Measurements from ENCODE around the gene SGPL1.
A peak's percentile ranks its signal among the peaks of the same experiment; 100 is the strongest.

The SGPL1 gene

DNA sequence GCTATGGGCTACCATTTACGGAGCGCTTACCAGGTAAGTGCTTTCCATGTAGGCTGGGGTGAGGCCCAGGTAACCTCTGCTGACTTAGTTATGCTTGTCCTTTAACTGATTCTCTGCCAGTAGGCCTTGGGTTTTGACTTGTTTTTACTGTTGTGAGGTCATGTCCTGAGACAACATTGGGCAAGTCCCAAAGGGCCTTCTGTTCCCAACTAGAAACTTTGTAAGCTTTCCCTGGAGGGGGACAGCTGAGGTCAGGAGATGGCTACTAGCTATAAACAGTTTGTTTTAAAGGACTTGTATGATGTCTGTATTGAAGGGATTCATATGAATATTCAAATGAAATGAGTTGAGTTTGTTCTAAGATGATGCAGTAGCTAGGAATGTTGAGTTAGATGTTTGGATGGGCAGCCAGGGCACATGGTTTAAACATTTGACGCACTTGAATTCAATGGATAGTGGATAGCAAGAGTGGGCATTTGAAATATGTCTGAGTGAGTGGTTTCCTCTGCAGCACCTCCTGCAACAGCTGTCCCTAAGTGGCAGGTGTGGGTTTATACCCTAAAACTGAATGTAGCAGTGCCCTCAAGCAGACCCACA is 10.0 kb upstream of the SGPL1 start:
- no peak for DNase-seq (ENCODE audit: low read depth, low spot score)
- no peak overlapping the region for H3K4me3 ChIP-seq (ENCODE audit: low read length)

DNA sequence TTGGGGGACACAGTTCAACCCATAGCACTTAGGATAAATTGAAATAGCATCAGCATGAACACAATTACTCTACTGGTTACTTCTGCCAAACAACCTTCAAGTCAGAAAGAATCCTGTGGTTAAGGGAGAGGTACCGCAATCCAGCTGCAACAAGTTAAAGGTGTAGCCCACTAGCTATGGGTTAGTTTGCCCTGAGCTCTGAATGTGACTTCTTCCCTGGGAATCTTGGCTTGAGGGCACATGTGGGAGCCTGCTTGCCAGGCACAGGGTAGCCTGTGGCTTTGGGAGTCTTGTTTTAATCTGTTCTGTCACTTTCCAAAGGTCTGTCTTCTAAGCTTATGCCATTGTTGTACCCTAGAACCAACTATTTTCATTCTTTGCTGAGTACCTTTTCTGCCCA is 8.9 kb upstream of the SGPL1 start:
- no peak overlapping the region for H3K4me3 ChIP-seq (ENCODE audit: low read length)
- DNase-seq (ENCODE audit: low read depth, low spot score): no peak

DNA sequence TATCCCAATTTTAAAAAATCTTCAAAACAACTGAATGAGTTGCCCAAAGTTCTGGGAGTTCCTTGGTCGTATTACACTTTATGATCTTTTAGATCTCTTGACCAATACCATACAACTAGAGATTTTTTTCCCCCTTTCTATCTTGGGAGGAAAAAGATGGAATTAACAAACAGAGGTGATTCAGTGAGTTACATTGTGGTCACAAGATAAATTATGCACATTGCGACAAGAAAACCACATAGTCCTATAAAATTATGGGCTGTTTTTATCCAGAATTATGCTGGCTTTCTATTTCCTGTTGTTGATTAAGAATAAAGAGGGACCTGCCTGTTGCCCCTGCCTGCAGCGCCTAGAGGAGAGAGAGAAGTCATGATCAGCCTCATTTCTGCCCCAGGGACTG is 8.2 kb upstream of the SGPL1 start:
- no peak for DNase-seq (ENCODE audit: low read depth, low spot score)
- no peak overlapping the region for H3K4me3 ChIP-seq (ENCODE audit: low read length)

DNA sequence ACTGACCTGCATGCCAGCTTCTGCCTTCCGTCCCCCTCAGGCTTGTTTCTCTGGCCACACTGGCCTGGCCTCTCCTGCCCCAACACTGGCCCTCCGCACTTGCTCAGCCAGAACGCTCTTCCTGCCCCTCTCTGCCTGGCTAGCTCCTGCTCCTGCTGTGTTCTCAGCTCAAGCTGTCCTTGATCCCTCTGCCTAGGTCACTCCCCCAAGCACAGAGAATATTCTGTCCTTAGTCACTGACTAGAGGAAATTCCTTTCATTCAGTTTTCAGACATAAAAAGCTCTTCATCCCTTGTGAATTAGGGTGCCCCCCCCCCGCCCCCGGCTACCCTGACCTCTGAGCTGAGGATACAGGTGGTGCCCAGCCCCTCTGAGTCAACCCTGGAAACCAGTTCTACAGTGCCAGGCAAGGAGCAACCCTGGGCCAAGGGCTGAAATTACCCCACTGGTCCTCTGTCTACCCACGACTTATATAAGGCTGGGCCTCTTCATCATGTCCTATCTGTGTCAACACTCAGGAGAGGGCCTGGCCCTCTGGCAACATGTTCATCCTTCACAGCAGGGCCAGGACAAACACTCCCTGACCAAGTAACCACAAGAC is 6.6 kb upstream of the SGPL1 start:
- no peak for DNase-seq (ENCODE audit: low read depth, low spot score)
- no peak overlapping the region for H3K4me3 ChIP-seq (ENCODE audit: low read length)

DNA sequence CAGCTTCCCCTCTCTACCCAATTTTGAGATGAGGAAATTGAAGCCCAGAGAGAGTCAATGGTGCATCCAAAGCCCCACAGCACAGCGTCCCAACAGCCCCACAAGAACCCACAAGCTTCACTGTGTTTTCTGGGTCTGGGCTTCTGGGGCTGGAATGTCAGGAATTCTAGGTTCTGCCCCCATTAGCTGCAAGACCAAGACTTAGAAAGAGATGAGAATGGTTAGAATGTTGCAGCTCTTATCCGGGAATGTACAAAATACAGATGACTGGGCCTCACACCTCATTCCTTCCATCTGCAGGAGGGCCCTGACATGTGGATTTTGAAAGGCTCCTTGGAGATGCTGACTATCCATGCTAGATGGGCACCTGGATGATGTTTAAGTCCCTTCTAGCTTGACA is 6.0 kb upstream of the SGPL1 start:
- DNase-seq (ENCODE audit: low read depth, low spot score): no peak
- H3K4me3 ChIP-seq (ENCODE audit: low read length): no peak overlapping the region

DNA sequence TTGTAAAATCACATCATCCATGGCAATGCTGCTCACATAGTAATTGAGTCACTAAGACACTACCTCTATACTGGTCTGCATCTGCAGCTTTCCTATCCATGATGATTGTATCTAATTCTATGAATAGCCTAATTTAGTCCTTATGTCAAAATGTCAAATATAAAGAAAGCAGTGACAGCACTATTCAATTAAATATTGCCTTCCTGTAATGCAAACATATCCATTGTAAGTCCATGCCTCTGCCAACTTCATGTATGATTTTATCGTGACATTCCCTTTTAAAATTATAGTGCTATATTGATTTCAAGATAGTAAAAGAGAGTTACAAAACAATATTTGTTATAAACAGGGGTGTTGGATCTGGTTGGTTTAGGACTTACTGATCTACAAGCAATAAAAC is 4.8 kb upstream of the SGPL1 start:
- H3K4me3 ChIP-seq (ENCODE audit: low read length): no peak overlapping the region
- DNase-seq (ENCODE audit: low read depth, low spot score): no peak

DNA sequence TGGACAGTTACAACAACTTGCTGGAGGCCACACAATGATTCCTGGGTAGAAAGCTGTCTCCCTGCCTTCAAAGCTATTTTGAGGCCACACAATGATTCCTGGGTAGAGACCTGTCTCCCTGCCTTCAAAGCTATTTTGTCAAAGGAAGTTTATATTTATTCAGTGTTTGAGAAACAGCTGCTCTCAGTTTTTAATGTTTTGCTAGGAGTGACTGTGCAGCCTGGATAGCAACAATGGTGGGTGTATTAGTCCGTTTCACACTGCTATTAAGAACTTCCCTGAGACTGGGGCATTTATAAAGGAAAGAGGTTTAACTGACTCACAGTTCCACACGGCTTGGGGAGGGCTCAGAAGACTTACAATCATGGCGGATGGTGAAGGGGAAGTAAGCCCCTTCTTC is 3.9 kb upstream of the SGPL1 start:
- no peak overlapping the region for H3K4me3 ChIP-seq (ENCODE audit: low read length)
- DNase-seq (ENCODE audit: low read depth, low spot score): no peak

DNA sequence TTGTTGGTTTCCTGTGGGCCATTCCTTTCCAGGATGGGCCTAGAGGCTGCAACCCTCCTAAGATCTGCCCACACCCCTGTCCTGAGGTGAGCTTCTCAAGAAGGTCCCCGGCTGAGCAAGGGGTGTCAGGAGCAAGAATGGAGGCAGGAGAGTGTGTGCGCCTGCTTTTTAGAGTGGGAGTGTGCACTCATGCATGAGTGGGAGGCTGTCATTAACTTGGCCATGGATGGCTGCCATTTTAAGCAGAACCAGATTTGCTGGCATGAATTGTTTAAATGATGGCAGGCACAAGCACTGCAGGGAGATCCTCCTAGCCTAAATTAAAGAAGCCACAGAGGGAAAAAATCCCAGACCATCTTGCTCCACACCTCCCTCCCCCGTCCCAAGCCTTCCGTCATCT is 2.9 kb upstream of the SGPL1 start:
- DNase-seq (ENCODE audit: low read depth, low spot score): no peak
- no peak overlapping the region for H3K4me3 ChIP-seq (ENCODE audit: low read length)

DNA sequence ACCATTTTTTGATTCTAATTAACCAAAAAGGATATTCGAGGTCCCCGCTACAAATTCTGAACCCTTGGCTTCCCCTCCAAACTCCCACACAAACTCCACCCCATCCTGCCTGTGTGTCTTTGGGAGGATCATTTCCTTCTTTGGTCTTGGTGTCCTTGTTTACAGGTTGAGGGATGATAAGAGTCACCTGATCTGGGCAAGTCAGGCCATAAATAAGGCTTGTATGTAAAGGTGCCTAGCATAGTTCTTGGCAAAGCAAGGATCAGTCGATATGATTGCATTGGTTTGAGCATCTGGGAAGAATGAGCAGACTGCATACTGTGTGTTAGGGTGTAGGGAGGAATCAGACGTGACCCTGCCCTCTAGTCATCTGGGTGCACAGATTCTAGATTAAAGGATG is 1.6 kb upstream of the SGPL1 start:
- DNase-seq (ENCODE audit: low read depth, low spot score): no peak
- H3K4me3 ChIP-seq (ENCODE audit: low read length): no peak overlapping the region

DNA sequence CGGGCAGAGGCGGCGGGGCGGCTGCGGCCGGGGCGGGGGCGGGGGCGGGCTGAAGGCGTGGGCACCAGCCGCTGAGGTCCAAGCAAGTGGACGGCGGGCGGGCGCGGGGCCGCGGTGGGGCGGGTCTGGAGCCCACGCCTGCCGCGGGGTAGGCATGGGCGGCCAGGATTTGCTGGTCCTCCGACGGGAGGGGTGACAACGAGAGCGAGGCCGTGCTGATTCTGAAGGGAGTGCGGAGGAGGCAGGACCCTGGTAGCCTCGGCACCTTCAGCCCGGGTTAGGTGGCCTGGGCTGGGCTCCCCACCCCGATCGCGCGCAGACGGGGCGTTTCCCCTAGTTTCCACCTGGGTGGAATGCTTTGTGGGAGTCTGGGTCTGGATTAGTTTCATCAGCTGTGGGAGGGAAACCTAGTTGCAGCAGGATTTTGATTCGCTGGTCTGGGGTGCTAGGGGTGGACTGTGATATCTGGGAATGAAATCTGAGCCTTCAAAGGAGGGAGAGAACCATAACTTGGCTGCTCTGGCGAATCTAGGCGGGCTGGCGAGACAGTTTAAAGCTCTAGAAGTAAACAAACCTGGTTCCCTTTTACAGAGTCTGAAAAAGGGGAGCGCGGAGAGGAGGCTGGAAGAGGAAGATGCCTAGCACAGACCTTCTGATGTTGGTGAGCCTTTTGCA is 609 bp downstream of the SGPL1 start:
- DNase-seq (ENCODE audit: low read depth, low spot score): no peak
- peak overlapping the region; percentile 56 for H3K4me3 ChIP-seq (ENCODE audit: low read length)

DNA sequence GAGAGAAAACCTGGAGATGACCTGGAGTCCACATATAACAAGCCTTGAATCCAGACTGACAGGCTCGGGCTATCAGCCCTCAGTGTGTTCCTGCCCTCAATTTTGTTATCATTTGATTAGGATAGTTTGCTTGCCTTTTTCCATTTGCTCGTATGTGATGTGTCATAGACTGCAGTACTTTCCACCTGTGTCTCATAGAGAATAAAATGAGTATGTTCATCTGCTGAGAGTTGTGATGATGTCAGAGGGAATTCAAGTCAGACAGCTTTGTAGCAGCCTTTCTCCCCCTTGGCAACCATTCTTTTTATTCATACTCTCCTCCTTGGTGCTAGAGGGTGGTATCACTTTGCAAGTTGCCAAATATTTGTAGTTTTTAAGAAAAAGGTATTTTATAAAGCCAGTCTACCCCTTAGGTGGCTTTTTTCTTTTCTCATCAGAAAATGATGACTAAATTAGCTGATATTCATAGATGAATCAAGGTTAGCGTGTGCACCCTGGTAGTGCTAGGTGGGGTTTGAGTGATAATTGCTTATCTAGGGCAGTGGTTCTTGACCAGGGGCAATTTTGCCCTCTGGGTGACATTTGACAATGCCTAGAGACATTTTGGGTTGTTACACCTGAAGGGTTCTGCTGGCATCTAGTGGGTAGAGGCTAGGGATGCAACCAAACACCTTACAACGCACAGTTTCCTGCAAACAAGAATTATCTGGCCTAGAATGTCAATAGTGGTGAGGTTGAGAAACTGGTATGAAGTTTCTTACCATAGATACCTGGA is 5.4 kb downstream of the SGPL1 start:
- no peak overlapping the region for H3K4me3 ChIP-seq (ENCODE audit: low read length)
- DNase-seq (ENCODE audit: low read depth, low spot score): no peak

DNA sequence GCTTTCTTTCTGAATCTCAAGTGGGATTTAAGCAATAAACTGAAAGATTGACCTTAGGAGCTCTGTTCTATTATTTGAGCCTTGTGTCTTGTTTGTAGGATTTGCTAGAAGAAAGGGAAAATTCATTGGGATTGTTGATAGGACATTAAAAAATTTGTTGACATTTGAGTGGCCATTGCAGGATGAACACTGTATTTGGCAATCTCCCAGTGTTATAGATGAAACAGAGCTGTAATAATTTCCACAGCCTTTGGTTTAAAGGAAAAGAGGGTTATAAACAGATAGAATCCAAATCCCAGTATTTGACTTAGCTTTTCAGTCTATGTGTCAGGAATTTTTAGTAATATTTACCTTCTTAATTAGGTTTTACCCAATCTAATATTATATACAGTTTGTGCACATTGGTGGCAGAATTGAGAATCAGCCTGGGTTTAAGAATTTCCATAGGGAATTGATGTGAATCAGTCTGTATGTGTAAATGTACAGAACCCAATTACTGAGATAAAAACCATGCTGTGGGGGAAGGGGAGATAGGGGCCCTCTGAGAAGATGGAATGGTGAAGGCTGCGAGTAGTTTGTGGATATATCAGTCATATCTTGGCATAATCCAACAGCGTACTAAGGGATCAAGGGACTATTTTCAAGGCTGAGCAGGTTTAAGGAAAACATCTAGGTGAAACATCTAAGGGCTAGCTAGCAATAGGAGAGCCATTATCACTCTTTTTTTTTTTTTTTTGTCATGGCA is 6.5 kb downstream of the SGPL1 start:
- no peak overlapping the region for H3K4me3 ChIP-seq (ENCODE audit: low read length)
- no peak for DNase-seq (ENCODE audit: low read depth, low spot score)

DNA sequence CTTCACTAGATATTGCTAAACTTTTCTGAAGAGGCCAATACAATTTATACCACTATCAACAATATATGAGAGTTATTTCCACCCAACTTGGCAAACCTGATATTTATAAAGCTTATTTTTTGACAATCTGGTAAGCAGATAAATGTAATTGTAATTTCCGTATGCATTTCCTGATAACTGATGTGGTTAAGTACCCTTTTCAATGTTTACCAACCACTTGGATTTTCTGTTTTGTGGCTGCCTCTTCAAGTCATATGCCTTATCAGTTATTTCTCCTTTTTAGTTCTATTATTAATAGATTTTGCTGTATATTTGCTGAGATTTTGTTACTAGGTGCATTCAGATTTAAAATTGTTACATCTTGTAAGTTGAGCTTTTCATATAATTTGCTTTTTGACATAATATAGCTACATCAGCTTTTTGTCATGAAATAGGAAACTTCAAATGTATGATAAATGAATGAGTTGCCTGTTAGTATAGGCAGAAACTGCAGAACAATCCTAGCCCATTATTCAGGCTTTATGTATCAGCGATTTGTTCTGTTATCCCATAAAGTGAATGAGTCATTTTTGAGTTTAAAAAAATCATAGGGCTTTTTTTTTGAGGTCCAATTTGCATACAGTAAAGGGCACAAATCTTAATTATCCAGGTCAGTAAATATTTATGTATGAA is 11.5 kb downstream of the SGPL1 start:
- DNase-seq (ENCODE audit: low read depth, low spot score): no peak
- H3K4me3 ChIP-seq (ENCODE audit: low read length): no peak overlapping the region

DNA sequence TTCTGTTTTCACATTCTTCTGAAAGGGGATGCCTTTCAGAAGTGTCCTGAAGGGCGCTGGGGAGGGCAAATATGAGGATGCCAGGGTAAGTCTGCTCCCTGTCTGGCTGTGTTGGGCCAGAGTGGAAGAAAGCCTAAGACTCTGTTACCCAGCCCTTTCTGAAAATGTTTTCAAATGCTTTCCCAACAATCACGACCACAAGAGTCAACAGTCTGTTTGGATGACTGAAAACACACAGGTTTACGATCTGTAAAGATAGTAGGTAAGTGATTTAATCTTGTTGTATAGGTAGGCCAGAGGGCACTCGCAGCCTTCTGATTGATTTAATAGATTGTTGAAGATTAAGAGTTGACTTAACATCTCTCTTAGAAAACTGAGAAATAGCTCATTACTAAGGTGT is 13.2 kb downstream of the SGPL1 start:
- DNase-seq (ENCODE audit: low read depth, low spot score): no peak
- H3K4me3 ChIP-seq (ENCODE audit: low read length): no peak overlapping the region

DNA sequence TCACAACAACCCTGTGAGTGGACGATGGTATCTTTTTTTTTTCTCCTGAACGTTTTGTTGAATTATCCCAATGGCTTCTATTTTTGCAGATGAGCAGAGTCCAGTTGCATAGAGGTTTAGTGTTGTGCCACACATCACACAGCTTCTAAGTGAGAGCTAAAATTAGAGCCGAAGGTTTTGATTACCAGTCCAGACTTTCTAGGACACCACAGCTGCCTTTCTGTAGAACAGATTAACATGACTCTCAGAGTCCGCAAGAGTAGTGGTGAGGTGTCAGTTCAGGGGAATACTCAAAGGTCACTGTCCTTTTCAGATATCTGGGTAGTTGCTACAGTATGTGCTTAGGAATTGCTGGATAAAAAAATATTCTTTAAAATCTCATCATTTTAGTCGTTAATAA is 13.8 kb downstream of the SGPL1 start:
- no peak for DNase-seq (ENCODE audit: low read depth, low spot score)
- H3K4me3 ChIP-seq (ENCODE audit: low read length): no peak overlapping the region

DNA sequence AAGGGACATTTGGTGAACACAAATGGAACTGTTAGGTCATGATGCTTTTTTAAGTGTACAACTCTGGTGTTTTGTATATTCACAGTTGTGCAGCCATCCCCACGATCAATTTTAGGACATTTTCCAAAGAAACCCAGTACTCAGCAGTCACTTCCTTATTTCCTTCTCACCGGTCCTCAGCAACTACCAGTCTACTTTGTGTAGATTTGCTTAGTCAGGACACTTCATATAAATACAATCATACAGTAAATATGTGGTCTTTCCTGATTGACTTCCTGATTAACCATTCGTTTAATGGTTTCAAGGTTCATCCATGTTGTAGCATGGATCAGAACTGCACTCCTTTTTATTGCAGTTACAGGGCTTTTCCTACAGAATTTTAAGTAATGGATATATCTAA is 14.4 kb downstream of the SGPL1 start:
- H3K4me3 ChIP-seq (ENCODE audit: low read length): no peak overlapping the region

DNA sequence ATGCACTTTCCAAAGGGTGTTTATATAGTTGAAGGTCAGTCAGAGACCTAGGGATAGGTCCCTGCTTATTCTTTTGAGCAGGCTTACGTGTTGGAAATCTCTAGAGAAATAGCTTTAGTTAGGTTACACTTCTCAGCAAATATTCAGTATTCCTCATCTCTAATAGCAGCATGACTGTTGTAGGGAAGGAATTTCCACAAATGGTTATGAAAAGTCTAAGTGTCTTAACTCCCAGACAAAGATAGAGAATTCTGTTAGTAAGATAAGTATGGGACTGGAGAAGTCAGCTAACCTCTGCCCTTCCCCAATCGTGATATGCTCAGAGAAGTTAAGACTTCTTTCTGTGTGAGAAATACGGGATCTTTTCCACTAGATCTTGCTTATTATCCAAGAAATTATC is 16.5 kb downstream of the SGPL1 start:
- H3K4me3 ChIP-seq (ENCODE audit: low read length): no peak overlapping the region

More for the DNA sequence above, 14.4 kb downstream of the SGPL1 start:
- DNase-seq (ENCODE audit: low read depth, low spot score): no peak

DNA sequence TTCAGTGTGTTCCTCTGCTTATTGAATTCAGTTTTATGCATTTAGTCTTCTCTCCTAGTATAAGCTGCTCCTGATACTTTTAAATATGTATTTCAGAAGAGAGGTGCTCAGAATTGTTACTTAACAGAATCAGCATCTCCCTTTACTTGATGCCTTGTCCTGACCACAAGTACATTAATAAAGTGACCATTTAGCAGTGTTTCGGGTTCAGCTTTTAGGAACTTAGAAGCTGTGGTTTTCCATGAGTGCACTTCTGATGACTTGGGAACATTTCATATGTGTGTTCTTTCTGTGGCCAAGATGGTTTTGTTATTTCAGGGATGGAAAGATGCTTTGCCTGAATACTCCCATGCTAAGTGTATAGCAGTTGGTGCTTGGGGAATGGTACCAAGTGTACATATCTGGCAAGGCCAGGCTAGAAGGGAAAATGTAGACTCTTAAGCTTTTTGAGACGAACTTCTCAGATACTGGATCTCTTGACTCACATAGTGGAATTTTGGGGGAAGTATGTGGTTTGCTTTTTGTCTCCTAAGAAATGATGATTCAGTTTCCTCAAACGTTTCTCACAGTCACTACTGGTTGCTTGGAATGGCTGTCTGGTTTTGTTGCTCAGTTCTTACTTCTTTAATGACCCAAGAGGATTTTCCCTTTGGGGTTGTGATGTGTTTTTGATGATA is 17.2 kb downstream of the SGPL1 start:
- no peak for DNase-seq (ENCODE audit: low read depth, low spot score)
- H3K4me3 ChIP-seq (ENCODE audit: low read length): no peak overlapping the region

More for the DNA sequence above, 16.5 kb downstream of the SGPL1 start:
- no peak for DNase-seq (ENCODE audit: low read depth, low spot score)

DNA sequence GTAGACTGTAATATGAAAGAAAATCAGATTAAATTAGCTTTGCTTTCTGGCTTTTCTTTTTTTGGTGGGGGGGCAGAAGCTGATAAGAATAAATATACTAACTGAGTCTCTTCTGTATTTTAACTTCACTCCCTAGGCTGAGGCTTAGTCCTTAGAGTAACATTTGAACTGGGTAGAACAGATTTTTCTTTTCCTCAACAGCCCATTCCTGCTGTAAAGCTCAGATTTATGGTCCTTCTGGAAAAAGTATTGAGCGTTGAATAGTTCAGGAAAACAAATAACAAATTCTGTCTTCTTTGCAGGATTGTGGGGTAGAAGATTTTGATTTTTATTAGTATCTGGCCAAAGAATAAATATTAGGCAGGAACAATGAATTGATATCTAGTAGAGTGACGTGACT is 17.9 kb downstream of the SGPL1 start:
- DNase-seq (ENCODE audit: low read depth, low spot score): no peak
- no peak overlapping the region for H3K4me3 ChIP-seq (ENCODE audit: low read length)
